SH-SY5Y (cell line): ENCODE measurements around the gene ATL3.

Experiments
- GATA2 ChIP-seq: IDR thresholded peaks from 2 replicates; pipeline ENCODE4 v1.6.1; 2011; ENCODE audit warnings: mild to moderate bottlenecking, low read depth, low read length
- GATA3 ChIP-seq: IDR thresholded peaks from 2 replicates; pipeline ENCODE4 v1.6.1; 2011; ENCODE audit warnings: low read depth, mild to moderate bottlenecking, low read length, moderate library complexity

GRCh38 chr11:63590024-63590788 is 81.0 kb downstream of the ATL3 start:
- TF ChIP-seq GATA3 (no peak), GATA2 (no peak)
